ENCODE data around the gene MRPL34.

MRPL34 gene

DNA sequence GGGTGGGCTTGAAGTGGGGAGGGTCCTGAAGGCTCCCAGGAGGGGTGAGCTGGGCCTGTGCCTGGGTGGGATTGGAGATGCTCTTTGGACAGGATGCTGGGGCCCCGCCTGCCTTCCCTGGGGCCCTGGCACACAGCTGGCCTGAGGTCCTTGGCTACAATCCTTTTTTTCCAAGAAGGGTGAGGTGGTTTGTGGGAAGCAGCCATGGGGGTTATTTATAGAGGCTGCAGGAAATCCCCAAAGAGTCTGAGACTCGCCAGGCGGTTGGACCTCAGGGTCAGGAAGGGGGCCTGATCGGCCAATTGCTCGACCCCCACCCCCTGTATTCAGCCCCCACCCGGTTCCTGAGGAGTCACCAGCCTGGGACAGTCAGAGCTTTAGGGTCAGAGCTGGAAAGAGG is 41.7 kb downstream of the MRPL34 start:
- DNase-seq: no peak

DNA sequence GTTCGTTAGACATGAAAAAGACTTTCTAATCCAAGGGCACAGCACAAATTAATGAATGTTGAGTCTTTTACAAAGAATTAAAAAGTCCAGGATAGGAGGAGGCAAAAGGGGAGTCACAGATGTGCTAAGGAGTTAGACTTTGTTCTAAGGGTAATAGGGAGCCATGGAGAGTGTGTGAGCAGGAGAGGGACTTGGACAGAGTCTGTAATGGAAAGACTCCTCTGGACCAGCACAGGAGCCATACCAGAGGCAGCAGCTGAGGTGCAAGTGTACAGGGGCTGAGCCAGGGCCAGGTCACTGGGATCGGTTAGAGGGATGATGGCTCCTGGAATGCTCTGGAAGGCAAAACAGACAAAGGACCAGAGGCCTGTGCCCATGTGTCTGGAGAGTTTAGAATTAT is 42.2 kb downstream of the MRPL34 start:
- no peak for DNase-seq

DNA sequence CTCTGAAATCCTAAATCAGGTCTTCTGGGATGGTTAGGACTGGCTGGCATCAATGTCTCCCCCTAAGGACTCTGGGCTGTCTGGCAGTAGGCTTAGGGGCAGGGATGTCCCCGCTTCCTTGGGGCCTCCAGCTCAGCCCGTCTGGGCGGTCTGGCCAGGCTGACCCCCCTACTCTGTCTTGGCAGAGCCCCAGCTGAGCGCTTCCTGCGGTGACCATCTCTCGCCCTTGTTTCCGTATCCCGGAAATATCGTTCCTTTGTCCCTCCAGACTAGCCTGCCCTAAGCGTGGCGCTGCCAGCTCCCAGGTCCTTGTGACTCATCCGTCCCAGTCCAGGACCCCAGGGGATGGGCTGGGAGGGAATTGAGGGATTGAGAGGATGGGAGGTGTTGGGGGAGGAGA is 43.0 kb downstream of the MRPL34 start:
- no peak for DNase-seq

DNA sequence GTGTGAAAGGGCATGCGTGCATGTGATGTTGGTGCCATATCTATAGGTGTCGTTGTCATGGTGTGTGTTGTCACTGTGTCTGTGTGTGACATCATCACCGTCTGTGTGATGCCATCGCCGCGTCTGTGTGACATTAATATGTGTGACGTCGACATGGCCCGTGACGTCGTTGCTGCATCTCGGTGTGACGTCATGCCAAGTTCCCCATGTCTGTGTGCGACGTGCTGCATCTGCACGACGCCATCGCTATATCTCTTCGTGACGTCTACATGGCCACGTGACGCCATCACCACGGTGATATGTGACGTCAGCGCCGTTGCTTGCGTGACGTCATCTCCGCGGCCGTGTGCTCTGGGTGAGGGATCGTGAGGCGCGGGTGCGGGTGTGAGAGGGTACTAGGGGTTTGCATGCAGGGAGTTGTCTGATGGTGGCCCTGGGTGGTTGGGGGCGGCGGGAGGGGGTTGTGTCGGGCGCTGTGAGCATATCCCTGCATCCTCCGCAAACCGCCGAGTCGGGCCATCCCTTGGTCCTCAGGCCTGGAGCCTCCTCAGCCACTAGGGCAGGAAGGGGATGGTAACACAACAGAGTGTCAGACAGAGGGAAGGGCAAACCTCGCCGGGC is 46.3 kb downstream of the MRPL34 start:
- no peak for DNase-seq

DNA sequence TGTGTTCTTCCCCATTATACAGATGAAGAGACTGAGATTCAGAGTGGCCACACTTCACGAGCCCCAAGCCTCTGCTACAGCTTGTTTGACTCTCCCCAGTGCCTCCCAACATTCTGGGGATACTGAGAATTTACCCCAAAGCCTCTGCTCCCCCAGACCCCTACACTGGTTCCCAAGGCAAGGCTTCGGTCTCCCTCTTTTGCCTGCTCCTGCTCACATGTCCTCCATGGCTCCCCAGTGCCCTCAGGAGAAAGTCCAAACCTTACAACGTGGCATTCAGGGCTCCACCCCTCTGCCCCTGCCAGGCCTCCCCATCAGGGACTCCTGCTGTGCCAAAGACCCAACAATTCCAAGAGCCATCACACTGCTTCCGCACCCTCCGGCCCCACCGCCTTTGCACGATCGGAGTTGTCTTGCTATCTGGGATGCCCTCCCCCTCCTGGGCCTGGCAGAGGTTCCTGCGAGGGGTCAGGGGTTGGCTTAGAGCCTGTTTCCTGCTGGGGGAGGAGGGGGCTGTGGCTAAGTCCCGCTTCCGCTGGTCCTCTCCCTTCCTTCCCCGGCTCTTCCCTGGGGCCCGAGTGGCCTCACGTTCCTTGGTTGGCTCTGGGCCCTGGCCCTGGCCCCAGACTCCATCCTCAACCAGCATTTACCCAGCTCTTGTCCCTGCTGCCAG is 47.1 kb downstream of the MRPL34 start:
- no peak for DNase-seq

DNA sequence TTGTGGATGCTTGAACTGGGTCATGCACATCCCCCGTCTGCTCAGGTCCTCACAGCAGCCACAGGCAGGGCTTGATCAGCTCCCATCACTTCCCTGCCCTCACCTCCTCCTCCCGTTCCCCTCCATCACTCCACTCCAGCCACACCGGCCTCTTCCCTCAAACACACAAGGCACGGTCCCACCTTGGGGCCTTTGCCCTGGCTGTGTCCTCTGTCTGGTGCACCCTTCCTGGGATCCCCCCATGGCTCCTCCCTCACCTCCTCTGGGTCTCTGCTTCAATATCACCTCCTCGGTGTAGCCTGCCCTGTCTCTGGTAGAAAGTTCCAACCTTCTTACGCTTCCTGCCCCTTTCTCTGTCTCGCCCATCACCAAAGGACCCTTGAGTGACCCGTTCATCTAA is 47.7 kb downstream of the MRPL34 start:
- DNase-seq: no peak
